ELR (cell line): Measurements from ENCODE around the gene CATSPERD.
"Not testable (repeated sequence)": the region's sequence is repeated elsewhere in the genome, so short reads cannot be mapped to it uniquely, and the experiment has no call there.

Experiments
- DNase-seq: peaks from one replicate; pipeline ENCODE4 v3.0.0-alpha.2; 2015; ENCODE audit warnings: low read depth

The CATSPERD gene

DNA sequence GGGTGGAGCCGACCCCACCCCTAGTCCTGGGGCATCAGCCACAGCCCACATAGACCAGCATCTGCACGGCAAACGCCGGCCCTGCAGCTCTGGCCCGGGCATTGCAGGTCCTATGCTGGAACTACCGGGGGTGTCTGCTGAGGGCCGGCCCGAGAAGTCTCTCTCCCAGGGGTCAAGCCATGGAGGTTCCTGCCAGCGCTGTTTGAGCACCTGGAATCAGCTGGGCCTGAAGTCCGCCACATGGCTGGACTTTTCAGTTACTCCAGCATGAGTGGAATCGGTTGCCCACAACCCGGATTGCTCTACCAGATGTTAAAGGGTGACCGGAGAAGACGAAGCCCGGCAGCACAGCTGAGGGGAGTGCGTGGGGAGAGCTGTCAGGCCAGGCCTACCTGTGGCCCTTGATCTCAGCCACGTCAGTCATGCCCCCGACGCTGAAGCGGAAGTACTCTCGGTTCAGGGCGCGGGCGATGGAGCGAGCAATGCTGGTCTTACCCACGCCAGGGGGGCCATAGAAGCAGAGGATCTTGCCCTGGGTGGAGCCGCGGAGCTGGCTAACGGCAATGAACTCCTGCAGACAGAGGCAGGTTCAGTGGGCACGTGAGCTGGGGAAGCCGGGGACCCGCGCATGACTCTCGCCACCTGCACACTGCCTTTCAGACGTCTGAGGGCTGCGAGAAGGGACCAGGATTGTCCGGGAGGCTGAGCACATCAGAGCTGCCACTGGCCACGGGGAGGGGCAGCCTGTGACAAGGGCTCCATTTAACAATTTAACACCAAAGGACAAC, 21.6 kb upstream of the CATSPERD start:
- DNase-seq = no peak

DNA sequence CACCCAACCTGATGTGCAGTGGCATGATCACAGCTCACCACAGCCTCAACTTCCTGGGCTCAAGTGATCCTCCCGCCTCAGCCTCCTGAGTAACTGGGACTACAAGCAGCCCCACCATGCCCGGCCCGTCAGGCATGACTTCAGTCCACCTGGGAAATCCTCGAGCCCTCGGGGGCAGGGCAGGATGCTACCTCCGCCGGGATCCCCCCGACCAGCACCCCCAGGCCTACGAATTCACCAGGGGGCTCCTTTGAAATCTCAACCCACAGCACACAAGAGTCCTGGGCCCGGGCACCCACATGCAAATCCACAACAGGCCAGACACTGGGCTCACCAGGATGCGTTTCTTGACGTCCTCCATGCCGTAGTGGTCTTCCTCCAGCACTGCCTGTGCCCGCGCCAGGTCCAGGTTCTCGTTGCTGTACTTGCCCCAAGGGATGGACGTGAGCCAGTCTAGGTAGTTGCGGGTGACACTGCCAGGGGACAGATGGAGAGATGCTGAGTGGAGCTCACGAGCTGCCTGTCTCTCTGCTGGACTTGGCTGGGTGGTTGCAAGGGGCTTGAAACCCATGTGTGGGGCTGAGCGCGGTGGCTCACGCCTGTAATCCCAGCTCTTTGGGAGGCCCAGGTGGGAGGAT, 19.9 kb upstream of the CATSPERD start:
- DNase-seq = no peak

DNA sequence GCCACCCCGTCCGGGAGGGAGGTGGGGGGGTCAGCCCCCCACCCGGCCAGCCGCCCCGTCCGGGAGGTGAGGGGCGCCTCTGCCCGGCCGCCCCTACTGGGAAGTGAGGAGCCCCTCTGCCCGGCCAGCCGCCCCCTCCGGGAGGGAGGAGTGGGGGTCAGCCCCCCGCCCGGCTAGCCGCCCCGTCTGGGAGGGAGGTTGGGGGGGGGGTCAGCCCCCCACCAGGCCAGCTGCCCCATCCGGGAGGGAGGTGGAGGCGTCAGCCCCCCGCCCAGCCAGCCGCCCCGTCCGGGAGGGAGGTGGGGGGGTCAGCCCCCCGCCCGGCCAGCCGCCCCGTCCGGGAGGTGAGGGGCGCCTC, 18.4 kb upstream of the CATSPERD start:
- not testable (repeated sequence) for DNase-seq

DNA sequence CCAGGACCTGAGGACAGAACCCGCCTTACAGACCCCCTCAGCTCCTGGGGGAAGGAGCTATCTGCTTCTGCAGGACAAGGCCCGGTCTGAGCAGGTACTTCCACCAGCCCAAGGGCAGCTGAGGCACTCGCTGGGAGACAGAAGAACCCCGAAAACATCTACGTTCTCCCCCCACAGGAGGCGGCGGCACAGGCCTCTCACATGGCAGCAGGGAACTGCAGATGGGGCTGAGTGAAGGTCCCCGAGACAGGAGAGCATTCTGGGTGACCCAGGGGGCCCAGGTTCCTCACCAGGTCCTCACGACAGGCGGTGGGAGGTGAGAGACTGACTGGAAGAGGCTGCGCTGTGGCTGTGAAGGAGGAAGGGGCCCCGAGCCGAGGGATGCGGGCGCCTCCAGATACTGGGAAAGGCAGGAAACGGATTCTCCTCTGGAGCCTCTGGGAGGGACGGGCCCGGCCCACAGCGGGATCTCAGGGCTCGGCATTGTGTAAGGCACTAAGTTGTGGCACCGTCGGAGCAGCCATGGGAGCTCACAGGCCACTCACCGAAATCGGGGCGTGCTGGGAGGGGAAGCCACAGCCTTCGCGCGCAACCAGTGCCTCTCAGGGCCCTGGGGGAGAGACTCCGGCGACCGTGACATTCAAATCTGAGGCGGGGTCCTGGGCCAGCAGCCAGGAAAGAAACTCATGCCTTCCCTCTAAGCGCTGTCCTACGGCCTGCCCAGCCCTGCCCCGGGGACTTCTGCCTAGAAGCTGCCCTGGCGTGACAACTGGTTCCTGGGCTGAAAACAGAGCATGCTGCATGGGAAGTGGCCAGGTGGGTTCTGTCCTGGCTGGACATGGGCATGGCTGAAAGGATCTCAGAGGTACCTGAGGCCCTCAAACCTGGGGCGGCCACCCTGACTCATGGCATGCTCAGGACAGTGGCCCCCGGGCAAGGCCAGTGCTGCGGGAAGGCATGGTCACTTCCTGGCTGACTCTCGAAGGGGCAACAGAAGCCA, 16.3 kb upstream of the CATSPERD start:
- DNase-seq = no peak

DNA sequence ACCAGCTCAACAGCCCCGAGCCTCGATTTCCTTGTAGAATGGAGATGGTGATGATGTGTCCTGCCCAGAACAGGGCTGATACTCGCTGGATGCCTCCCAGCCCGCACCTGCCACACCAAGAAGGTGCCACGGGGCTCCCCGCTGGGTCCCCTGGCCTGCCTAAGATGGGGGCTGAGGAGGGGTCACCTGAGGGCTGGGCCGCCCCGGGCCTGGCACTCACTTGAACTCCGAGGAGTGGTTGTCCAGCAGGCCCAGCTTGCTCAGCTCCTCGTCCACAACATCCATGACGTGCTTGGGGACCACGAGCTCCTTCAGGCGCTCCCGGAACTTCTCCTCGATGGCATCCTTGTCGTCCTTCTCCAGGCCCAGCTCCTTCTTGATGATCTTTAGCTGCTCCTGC, 14.9 kb upstream of the CATSPERD start:
- no peak for DNase-seq

DNA sequence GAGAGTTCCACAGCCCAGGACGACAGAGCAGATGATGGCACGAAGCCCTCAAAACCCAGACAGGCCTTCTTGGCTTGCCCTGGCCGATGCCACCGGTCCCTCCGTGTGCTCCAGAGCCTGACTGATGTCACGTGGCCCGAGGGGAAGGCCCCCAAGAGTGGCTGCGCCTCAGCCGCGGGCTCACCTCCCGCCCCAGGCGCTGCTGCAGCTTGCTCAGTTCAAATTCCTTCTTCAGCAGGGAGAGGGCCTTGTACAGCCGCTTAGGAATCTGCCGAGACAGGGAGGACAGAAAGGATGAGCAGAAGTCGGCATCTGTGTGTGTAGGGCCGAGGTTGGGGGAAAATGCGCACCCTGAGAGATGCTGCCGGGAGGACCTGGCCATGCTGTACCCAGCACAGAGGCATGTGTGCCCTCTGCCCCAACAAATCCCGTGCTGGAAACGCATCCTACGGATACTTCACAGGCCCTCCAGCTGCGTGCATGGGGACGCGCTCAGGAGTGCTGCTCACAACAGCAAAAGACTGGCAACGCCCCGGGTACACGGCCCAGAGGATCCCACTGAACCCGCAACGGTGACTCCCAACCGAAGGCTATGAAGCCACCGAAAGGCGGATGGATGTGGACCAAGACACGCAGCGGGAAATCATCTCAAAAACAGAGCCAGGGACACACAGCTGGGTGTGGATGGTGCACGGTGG, 13.4 kb upstream of the CATSPERD start:
- no peak for DNase-seq

DNA sequence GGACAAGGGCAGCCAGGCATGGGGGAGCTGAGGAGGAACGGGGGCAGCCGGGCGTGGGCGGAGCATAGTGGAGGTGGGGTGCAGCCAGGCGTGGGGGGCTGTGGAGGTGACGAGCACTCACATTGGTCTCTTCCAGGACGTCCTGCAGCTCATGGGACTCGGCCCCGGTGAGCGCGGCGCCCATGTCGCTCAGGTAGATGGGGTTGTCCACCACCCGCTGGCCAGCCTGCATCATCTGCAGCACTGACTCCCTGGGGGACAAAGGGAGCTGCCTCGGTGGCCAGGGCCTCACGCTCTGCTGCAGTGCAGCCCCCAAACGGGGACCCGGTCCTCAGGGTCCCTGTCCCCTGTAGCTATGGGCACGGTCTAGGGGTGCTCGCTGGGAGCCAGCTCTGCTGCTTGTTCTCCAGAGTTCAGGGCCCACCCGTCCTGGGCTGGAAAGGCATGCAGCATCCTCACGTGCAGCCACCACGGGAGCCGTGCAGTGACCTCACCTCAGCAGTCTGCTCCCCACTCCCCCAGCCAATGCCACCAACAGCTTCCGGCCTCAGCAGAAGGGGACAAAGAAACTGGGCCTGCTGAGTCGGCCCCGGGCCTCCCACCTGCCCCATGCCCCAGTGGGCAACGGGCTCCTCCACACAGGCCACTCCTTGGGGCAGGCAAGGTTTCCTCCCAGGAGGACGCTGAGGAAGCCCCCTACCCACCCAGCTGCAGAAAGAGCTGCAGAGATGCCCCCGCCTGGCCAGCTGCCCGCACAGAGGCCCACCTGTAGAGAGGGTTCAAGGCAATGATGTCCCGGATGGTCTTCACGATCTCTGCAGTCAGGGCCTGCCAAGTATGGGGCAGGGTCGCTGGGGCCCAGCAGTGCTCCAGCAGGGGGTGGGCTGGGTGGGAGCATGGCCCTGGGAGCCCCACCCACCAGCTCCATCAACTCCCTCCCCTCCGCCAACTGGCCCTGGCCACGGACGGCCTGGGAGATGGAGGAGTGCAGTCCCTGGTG, 12.6 kb upstream of the CATSPERD start:
- no peak for DNase-seq

DNA sequence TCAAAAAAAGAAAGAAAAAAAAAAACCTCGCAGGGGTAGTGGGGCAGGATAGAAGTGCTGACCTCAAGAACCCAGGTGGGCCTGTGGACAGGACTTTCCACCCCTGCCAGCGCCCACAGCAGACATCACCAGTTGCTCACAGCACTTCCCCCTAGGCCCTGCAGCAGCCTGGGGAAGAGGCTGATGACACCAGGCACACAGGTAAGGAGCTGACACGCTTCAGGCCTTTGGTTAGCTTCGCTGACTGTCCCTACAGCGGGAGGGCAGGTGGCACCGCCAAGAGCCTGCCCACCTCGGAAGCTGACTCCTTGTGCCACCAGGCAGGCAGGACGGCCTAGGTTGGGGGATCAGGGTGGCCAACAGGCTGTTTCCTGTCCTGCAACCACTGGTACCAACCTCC, 9.4 kb upstream of the CATSPERD start:
- no peak for DNase-seq

DNA sequence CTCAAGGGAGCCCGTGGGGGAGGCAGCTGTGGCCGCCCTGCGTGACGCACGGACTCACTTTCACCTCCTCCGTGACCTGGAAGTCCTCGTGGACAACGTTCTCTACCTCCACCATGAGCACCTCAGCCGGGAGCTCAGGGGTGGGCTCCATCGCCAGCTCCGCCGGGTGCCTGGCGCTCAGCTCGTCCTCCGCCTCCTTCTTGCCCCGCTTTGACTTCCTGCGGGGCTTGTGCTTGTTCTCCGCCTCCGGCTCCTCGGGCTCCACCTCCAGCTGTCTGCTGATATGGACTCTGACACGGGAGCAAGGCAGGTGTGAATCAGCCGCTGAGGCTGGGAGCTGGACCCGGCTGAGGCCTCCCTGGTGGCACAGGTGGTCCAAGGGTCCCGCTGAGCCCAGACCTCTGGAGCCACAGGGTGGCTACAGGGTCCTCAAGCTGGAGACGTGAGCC, 8.7 kb upstream of the CATSPERD start:
- no peak for DNase-seq

DNA sequence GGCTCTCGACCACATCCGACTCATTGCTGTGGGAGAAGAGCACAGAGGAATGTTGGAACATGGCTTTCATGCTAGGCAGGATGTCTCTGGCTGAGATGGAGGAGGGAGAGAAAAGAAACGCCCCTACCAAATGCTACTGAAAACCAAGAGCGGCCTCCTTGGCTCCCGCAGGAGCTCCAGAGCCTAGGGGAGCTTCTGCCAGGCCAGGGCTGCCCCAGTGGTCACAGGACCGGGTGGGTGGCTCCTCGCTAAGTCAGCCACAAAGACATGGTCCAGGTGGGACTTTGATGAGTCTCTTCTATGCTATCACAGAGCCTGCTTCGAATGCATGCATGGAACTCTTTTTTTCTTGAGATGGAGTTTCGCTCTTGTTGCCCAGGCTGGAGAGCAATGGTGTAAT, 7.2 kb upstream of the CATSPERD start:
- DNase-seq = no peak

DNA sequence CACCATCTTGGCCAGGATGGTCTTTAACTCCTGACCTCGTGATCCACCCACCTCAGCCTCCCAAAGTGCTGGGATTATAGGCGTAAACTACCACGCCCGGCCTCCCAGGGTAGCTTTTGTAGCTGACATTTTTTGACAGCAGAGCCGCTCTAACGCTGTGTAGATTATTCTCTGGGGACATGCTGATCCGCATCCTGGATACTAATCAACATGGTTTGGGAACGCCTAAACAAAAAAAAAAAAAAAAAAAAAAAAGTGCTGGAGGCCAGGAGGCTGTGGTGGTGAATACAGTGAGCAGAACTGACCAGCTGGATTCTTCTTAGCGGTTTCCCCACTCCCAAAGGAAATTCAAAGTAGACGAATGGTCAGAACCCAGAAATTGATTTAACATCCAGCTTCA, 5.6 kb upstream of the CATSPERD start:
- no peak for DNase-seq

DNA sequence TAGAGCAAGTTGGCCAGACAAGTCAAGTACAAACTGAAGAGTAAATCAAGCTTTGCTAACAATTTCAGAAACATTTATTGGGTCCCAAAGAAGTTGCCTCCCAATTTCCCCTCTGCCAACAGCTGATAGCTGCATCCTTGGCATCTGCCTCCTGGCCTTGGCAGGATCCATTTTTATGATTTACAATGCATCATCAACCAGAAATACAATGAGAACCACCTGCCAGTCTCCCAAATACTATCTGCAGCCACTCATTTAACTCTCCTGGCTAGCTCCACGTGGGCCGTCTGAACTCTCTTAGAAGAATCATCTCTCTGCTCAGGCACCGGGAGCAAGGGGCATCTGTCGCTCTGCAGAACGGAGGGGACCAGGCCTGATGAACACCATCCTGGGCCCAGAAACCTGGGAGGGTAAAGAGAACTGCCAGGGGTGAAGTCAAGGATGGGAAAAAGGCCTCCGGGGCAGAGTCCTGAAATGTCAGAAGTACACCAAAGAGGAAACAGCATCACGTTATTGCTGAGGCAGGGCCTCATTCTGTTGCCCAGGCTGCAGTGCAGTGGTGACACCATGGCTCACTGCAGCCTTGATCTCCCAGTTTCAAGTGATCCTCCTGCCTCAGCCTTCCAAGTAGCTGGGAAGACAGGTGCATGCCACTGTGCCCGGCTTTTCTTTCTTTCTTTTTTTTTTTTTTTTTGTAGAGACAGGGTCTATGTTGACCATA, 3.1 kb upstream of the CATSPERD start:
- DNase-seq = no peak

DNA sequence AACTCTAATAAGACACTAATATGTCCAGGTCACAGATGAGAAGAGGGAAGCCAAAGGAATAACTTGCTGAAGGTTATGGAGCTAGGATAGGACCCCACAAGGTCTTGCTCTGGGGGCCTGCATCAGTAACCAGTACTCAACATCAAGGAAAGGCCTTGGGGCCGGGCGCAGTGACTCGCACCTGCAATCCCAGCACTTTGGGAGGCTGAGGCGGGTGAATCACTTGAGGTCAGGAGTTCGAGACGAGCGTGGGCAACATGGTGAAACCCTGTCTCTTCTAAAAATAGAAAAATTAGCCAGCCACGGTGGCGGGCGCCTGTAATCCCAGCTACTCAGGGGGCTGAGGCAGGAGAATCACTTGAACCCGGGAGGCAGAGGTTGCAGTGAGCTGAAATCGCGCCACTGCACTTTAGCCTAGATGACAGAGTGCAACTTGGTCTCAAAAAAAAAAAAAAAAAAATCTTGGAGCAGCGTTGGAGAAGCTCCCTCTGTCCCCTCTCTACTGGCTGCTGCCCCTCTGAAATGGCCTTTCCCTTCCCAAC, 2.3 kb upstream of the CATSPERD start:
- peak; percentile 66 for DNase-seq

DNA sequence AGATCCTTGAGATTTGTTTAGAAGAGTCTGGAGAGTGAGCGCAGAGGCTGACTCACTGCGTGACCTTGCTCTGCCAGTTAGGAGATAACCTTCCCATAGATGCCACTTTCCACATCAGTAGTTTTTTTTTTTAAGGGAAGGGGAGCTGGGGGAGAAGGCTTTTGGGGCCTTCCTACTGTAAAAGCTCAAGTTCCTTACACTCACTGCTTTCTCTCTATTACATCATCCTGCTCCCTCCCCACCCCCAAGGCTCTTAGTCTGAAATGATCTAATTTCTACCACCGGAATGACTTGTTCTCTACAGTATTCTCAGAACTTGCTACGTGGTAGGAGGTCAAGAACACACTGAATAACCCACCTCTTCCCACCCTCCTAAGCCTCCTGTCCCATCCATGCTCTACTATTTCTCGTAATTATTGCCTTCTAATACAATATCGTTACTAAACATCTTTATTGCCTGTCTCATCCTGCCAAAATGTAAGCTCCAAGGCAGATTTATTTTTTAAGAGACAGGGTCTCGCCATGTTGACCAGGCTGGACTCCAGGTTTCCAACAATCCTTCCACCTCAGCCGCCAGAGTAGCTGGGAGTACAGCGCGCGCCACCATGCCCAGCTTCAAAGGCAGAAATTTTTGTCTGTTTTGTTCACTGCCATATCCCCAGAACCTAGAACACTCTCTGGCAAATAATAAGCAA, 1.7 kb upstream of the CATSPERD start:
- DNase-seq = peak; percentile 86

DNA sequence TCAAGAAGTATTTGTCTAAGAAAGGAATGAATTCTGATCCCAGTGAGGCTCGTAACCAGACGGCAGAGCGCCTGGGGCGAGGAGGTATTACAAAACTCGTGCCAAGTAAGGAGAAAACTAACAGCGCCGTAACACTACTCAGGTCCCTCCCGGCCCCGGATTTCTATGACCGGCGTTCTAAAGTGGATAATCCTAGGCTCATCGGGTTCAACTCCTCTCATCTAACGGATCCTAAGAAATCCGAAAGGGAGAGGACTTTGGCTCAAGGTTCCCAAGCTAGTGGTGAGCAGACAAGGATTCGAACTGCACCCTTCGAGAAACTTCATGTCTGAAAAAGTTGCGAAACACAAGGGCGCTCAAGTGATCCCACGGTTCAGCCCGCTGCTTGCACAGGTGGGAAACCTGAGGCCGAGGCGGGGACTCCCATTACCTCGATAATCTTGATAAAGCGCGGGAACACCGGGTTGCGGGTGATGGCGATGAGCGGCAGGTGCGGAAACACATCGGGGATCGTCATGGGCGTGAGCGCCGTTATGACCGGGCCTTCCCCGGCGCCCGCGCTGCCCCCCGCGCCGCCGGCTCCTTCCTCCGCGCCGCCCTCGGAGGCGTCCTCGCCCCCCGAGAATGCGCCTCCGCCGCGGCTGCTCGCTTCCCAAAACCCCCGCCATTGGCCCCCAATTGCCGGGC, 1.0 kb upstream of the CATSPERD start:
- DNase-seq = peak; percentile 54

DNA sequence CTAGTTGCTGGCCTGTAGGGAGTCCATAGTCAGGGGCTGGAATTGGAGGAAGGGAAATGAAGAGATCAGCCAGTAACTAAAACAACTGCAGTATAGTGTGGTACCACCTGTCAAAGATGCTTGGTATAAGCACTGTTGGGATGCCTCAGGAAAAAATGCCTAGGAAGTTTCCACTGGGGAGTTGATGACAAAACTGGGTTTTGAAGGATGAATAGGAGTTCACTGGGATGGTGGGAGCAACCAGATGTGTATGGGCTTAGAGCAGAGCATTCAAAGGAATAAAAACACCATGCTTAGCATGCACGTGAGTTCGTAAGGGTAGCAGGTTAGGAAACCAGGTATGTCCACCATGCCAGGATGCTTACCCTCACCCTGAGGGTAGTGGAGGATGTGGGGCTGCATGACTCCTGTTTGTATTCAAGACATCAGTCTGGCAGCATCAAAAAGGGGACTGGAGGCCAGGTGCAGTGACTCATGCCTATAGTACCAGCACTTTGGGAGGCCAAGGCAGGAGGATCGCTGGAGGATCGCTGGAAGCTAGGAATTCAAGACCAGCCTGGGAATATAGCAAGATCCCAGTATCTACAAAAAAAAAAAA, 7.1 kb downstream of the CATSPERD start:
- DNase-seq = no peak

DNA sequence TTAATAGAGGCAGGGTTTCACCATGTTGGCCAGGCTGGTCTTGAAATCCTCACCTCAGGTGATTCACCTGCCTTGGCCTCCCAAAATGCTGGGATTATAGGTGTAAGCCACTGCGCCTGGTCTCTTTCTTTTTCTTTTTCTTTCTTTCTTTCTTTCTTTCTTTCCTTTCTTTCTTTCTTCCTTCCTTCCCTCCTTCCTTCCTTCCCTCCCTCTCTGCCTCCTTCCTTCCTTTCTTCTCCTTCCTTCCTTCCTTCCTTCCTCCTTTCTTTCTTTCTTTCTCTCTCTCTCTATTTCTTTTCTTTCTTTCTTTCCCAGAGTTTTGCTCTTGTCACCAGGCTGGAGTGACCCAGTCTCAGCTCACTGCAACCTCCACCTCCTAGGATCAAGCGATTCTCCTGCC, 12.7 kb downstream of the CATSPERD start:
- not testable (repeated sequence) for DNase-seq

DNA sequence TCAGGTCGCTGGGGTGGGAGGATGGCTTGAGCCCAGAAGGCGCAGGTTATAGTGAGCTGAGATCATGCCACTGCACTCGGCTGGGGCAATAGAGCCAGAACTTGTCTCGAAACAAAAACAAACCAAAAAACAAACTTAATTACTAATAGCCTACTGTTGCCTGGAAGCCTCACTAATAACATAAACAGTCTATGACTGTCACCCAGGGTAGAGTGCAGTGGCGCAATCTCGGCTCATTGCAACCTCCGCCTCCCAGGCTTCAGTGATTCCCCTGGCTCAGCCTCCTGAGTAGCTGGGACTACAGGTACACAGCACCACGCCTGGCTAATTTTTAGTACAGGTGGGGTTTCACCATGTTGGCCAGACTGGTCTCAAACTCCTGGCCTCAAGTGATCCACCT, 18.0 kb downstream of the CATSPERD start:
- peak; percentile 23 for DNase-seq
